Mucosa of descending colon (tissue), 3 donors: ENCODE results near the gene PRKCI. TPM values are rescaled to one million over a fixed set of nuclear protein-coding genes. Genes with fewer than 3 reads are reported as not detected.
"Not testable (repeated sequence)": the region's sequence is repeated elsewhere in the genome, so short reads cannot be mapped to it uniquely, and the experiment has no call there.

Experiments used
- ATAC-seq: fragments of 200-7000 bp; cut with Tn5 transposase; one replicate; pipeline ENCODE4 v1.9.1; 2020; ENCODE audit warnings: mild to moderate bottlenecking, moderate library complexity
- DNase-seq, 3 donors: peaks; one replicate each; pipeline ENCODE4 v3.0.0-alpha.2; 2020
- H3K36me3 ChIP-seq: fragments of 200-600 bp; one replicate; pipeline ENCODE4 v1.8.0; 2021; ENCODE audit warnings: low read depth, mild to moderate bottlenecking
- H3K4me1 ChIP-seq: fragments of 200-600 bp; one replicate; pipeline ENCODE4 v1.8.0; 2021; ENCODE audit warnings: low read depth, mild to moderate bottlenecking
- H3K4me3 ChIP-seq: fragments of 200-600 bp; one replicate; pipeline ENCODE4 v1.8.0; 2021; ENCODE audit warnings: mild to moderate bottlenecking
- H3K9me3 ChIP-seq: fragments of 200-600 bp; one replicate; pipeline ENCODE4 v1.8.0; 2021; ENCODE audit warnings: mild to moderate bottlenecking
- CTCF ChIP-seq: fragments of 200-600 bp; IDR thresholded peaks from one replicate; pipeline ENCODE4 v1.8.0; 2022; ENCODE audit warnings: antibody characterized with exemption, mild to moderate bottlenecking
- intact Hi-C, 2 donors: fragments of 100-400 bp; cut with DNase I in 1 of 2; cut with micrococcal nuclease in 1 of 2; formaldehyde crosslinking; loops; one replicate each; pipeline versions ENCODE4 v1.11.0 to v1.11.1; 2022; cut with DNase I, micrococcal nuclease
- total RNA-seq, 3 donors: library from RNA; stranded (reverse); fragmentation: NEBNext Ultra II Directional in 2 of 3; extraction: Animal tissue kit (Norgen Biotek cat#: 25700) in 2 of 3; gene quantifications; one replicate each; pipeline versions ENCODE4 v1.2.1 to v1.2.4, GENCODE V29; 2021 to 2023
- donor health status: DM: no; HTN: no; CAD: no; lungs with moderate emphysema.
- donor health status: DM: no; HTN: no; CAD: no.
- donor health status: DM: no; HTN: yes; CAD: no.

PRKCI gene
- total RNA-seq, 3 donors from 2014 or later, result 38.0 to 39.9 (median 39.8) TPM

GRCh38 chr3:170180908-170181885, 41.0 kb upstream of the PRKCI start, which contains the start of gene PHC3:
Gene PHC3, minus strand, starts transcription at chr3:170181733. Its CDS starts 18 bp downstream, at chr3:170181715.
- DNase-seq (peak; percentile 94 to 95 (median 94)), ATAC-seq (peak; percentile 92)
- intact Hi-C loops, result no loop called here
- no peak for TF ChIP-seq CTCF
- Histone ChIP-seq H3K4me3 (peak within 1 kb of the TSS; percentile 83), H3K9me3 (no peaks in the 10 kb centered on the region), H3K36me3 (no peaks in the 10 kb centered on the region), H3K4me1 (peaks cover 23% of the 10 kb centered on the region)

- DNase-seq (no peak), ATAC-seq (peak; percentile 15)
- TF ChIP-seq CTCF, result no peak
- intact Hi-C loops, result no loop called here
- Histone ChIP-seq H3K9me3 (no peaks in the 10 kb centered on the region), H3K4me1 (peaks cover 3% of the 10 kb centered on the region), H3K4me3 (no peak overlapping the region), H3K36me3 (no peaks in the 10 kb centered on the region)
Observed at GRCh38 chr3:170189398-170190256, 32.6 kb upstream of the PRKCI start.

GRCh38 chr3:170195759-170196158, 26.5 kb upstream of the PRKCI start:
- ATAC-seq, H3K4me1 ChIP-seq, intact Hi-C loops, DNase-seq, H3K36me3 ChIP-seq, H3K4me3 ChIP-seq, H3K9me3 ChIP-seq: not testable (repeated sequence)

- Histone ChIP-seq H3K4me1 (no peaks in the 10 kb centered on the region), H3K4me3 (no peak overlapping the region), H3K36me3 (no peaks in the 10 kb centered on the region), H3K9me3 (no peaks in the 10 kb centered on the region)
- ATAC-seq, result peak; percentile 40
- intact Hi-C loops, result no loop called here
- no peak for TF ChIP-seq CTCF
- DNase-seq, result no peak
Observed at GRCh38 chr3:170196833-170197232, 25.4 kb upstream of the PRKCI start.

- Histone ChIP-seq H3K36me3 (no peaks in the 10 kb centered on the region), H3K9me3 (no peaks in the 10 kb centered on the region), H3K4me1 (no peaks in the 10 kb centered on the region), H3K4me3 (no peak overlapping the region)
- ATAC-seq, result no peak
- intact Hi-C loops, result no loop called here
- no peak for TF ChIP-seq CTCF
- no peak for DNase-seq
Observed at GRCh38 chr3:170200987-170201386, 21.2 kb upstream of the PRKCI start.
